HG02588 (cell line): ENCODE results near the gene PRDM16.

Source experiments
- ATAC-seq: cut with Tn5 transposase; IDR thresholded peaks from one replicate; pipeline ENCODE4 v1.9.1; 2021; ENCODE audit warnings: mild to moderate bottlenecking, moderate library complexity; ENCODE audit not compliant: unreplicated experiment

The PRDM16 gene

DNA sequence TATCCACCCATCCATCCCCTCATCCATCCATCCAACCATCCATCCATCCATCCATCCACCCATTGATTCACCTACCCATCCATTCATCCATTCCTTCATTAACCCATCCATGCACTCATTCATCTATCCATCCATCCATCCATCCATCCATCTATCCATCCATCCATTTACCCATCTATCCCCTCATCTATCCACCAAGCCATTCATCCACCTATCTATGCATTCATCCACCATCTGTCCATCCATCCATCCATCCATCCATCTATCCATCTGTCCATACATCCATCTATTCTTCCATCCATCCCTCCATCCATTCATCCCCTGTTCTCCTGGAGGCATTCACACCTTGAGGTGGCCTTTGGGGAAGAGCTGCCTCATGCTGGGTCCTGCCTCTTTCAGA lies 107.0 kb downstream of the PRDM16 start:
- ATAC-seq, result no peak

DNA sequence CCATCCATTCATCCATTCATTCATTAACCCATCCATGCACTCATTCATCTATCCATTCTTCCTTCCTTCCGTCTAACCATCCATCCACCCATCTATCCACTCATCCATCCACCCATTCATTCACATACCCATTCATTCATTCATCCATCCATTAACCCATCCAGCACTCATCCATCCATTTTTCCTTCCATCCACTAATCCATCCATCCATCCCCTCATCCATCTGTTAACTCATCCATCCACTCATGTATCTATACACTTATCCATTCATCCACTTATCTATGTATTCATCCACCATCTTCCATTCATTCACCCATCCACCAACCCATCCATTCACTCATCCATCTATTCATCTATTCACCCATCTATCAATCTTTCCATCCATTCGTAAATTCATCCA lies 107.8 kb downstream of the PRDM16 start:
- ATAC-seq, result no peak

DNA sequence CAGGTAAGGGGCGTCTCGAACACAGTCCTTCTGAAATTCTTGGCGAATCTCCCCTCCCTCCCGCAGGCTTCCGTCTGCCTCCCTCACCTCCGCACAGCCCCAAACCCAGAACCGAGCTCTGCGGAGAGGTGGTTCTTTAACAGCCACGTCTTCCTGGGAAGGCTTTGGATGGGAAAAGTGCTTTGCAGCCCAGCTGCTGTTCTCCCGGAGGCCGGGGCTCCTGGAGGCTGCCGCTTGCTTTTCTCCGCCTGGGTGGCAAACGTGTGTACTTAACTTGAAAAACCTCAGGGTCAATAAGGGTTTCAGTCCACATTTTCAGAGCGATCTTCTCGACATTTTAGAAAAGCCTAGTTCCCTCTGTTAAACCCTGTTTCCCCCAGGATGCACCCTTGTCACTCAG lies 109.3 kb downstream of the PRDM16 start:
- ATAC-seq, result no peak

DNA sequence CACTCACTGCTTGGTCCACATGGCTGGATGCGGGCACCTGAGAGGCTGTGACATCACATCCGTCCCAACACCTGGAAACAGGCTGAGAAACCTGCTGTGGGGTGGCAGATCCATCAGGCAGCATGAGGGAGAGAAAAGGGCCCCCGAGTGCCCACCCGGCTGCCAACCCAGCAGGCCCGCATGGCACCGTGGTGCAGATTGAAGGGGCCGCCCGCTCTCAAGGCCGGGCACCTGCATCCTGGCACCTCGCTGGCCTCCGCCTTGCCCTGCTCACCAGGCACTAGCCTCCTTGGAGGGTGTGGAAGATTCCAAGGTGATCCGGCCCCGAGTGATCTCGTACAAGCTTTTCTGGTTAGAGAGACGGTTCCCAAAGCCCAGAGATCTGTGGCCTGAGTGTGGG lies 110.5 kb downstream of the PRDM16 start:
- ATAC-seq, result no peak

DNA sequence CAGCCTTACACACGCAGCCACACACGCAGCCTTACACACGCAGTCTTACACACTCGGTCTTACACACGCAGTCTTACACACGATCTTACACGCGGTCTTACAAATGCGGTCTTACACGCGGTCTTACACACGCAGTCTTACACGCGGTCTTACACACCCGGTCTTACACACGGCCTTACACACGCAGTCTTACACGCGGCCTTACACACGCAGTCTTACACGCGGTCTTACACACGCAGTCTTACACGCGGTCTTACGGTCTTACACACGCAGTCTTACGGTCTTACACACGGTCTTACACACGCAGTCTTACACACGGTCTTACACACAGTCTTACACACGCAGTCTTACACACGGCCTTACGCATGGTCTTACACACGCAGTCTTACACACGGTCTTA lies 111.9 kb downstream of the PRDM16 start:
- ATAC-seq, result no peak

DNA sequence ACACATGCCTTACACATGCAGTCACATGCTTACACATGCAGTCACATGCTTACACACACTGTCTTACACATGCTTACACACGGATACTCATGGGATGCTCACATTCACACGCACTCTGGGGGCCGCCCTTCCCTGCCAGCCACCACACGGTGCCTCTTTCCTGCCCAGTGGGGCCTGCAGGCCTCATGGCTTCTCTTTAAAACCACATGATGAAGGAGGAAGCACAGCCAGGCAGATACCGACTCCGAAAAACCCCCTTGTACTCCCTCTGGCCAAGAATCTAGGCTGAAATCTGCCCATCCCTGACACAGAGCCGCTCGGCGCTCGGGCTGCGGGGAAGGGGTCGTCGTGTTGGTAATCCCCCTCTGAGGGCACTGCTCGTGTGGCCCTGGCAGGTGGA lies 113.0 kb downstream of the PRDM16 start:
- no peak for ATAC-seq

DNA sequence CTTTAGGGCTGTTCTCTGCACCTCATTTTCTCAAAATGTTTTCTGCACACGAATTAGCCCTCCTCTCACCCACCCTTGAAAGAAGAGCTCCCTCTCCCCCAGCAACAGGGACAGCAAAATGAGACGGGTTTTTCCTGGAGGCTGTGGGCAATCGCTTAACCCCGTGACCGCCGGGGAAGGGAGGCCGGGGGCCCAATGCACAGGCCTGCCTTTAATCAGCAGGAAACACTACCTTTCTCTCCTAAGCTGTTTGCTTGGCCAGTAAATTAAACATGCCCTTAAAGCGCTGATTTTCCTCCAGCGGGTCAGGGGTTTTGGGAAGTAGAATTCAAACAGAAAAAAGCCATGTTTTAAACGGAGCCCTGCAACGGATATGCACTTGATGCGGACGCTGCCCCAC lies 114.4 kb downstream of the PRDM16 start:
- ATAC-seq, result no peak

DNA sequence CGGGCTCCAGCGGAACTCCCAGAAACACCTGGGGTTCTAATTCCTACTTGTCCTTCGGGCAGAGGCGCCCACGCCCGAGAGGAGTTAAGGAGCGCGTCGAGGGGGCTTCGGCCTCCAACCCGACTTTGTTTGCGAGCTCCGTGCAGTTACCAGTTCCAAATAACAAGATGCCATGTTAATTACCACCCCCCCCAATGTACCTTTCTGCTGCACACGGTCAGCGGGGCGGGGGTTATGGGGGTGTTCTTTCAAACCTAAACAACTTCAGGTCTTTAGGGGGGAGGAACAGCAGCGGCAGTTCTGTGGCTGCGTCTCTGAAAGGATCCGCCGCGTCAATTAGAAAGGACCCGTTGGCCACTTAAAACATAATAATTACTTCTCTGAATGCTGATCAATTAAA lies 114.8 kb downstream of the PRDM16 start:
- no peak for ATAC-seq

DNA sequence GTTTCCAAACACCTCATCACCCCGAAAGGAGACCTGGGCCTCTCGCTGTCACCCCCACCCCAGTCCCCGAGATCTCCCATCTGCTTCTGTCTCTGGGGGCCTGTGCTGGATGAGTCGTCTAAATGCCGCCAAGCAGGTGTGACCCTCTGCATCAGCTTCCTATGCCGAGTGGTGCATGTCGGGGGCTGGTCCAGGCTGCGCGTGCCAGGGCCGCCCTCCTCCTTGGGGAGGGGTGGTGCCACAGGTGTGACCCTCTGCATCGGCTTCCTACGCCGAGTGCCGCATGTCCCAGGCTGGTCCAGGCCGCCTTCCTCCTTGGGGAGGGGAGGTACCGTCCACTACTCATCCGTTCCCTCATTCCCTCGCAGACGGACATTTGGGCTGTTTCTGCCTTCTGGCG lies 115.7 kb downstream of the PRDM16 start:
- no peak for ATAC-seq

DNA sequence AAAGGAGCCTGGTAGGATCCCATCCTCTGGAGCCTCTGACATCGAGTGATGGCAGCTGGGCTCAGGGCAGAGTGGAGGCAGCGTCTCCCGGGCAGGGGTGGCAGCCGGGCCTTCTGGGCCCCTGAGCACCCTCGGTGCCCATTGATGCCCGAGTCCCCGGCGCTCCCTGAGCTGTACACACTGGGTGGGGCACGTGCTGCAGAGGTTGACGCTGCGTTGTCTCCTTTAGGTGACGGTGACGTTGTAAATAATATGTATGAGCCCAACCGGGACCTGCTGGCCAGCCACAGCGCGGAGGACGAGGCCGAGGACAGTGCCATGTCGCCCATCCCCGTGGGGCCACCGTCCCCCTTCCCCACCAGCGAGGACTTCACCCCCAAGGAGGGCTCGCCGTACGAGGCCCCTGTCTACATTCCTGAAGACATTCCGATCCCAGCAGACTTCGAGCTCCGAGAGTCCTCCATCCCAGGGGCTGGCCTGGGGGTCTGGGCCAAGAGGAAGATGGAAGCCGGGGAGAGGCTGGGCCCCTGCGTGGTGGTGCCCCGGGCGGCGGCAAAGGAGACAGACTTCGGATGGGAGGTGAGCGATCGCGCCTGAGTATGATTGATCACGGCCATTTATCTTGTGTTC lies 117.0 kb downstream of the PRDM16 start:
- ATAC-seq, result no peak

DNA sequence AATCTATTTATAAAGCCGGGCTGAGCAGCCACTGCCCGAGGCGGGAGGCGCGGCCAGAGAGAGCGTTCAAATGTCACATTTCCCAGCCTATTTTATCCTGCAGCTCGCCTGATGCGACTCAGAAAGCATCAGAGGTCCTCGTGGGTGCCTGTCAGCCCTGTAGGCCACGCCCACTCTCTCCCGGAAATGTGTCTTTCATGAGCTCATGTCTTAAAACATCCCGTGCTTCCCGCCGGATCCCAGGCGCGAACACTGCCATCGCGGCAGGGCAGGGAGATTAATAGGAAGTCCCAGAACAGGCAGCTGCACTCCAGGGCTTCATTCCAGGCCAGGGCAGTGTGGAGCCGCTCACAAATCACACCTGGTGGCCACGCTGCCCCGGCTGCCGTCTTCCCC lies 117.5 kb downstream of the PRDM16 start:
- ATAC-seq, result no peak

DNA sequence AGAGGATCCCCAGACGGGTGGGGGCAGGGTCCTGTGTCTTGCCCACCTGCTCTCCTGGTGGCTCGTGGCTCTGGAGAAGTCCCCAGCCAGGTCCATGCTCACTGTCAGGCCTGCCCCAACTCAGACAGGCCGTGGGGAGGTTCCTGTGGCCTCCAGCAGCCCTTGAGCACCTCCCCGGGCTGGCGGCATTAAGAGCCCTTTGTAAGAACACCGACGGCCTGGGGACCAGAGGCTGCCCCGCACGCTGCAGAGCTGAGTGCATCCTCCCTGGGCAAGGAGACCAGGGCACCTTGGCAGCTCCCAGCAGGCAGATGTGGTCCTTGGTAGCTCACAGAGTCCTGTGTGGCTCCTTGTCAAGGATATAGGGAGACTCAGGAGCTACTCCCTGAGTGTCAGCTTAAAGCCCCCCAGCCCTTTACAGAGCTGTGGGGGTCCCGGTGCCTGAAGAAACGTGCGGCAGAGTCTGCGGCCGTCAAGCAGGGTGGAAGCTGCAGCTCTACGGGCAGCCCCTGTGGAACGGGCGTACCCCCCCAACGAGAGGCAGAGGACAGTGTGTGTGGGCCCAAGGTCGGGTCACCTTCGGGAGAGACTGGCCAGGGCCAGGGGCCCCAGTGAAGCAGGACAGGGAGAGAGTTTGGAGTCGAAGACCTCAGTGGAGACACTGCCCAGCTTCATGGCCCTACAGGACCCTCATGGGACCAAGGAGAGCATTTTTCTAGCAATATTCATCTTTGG lies 118.6 kb downstream of the PRDM16 start:
- no peak for ATAC-seq

DNA sequence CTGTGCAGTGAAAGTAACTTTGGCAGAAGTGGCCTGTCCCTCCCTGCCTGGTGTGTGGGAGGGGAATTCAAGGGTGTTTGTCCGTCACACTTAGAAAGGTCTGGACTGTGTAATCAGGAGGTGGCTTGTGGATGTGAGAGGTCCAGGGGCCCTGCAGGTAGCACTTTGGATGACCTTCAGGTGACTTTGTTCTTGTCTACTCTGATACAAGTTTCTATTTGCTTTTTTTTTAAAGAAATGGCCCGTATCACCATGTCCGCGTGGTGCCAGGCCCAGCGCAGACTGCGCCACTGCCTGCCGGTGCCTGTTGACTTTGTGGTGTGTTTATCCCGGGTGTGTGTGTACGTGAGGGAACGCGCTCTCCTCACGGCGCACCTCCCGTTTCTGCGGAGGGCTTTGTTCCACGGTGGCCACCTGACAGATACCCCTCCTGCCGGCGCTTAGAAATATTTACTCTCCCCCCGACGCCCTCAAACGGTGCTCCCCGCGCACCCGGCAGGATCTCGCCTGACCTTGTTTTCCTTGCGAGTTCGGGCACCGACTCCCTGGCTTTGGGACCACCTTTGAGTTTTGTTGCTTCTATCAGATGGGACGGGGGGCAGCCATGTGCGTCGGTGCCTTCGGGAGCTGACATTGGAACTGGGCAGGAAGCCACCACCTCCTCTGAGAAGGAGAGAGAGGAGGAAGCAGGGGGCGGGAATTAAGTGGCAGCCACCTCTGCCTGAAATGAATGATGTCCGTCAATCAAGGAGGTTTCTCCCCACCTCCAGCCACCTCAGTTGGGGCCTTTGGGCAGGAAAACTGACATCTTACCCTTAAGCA lies 119.4 kb downstream of the PRDM16 start:
- no peak for ATAC-seq

DNA sequence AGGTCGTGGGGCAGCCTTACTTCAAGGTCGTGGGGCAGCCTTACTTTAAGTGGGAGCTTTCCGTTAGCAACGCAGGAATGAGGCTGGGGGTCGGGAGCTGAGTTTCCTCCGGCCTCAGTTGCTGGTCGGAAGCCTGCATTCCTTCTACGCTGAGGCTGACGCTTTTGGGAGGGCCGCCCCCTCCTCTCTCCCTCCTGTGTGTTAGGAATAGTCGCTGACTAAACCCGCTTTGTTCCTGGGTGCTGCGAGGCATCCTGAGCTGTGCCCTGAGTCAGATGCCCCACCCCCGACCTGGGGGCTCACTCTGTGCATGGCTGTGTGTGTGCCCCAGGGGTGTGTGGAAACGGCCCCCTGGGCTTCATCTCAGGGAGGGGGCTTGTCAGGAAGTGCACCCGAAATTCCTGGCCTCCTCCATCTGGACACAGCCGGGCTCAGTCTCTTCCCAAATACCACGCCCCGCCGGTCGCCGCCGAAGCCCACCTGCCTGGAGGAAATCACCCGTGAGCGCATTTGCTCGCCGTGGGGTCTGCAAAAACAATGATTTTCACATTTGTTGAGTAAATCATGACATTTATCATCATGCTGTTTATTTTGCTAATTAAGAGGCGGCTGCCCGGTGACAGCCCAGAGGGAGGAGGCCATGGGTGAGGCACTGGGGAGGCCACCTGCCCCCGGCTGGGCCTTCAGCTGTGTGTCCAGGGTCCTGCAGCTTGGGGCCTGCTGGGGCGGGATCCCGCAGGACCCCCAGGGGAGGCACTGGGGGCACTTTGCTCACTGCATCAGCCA lies 121.4 kb downstream of the PRDM16 start:
- no peak for ATAC-seq

DNA sequence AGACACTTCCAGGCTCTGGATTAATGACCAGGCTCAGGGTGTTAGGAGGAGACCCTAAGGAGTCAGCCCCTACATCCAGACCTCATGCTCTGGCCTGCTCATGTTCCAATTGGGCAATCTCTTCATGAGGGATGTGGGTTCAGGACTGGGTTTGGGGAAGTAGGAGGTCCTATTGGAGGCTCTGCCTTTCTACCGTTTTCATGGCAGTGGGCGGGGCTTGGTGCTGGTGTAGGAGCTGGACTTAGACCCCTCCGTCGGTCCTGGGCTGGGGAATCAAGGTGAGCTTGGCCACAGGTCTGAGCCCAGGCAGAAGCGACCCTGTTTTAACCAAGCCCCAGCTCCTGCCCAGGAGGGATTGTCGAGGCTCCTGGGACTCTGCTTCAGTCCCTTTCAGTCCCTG lies 123.4 kb downstream of the PRDM16 start:
- no peak for ATAC-seq

DNA sequence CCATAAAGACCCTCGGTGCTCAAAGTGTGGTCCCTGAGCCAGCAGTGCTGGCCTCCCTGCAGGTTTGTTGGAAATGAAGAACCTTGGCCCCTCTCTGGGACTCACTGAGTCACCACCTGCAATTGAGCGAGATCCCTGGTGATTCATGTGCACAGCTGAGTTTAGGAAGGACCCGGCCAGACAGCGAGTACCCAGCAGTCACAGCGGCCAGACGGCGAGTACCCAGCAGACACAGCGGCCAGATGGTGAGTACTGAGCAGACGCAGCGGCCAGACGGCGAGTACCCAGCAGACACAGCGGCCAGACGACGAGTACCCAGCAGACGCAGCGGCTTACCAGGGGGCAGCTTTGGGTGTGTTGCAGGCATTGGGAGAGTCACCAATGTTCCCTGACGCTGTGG lies 123.8 kb downstream of the PRDM16 start:
- ATAC-seq, result no peak

DNA sequence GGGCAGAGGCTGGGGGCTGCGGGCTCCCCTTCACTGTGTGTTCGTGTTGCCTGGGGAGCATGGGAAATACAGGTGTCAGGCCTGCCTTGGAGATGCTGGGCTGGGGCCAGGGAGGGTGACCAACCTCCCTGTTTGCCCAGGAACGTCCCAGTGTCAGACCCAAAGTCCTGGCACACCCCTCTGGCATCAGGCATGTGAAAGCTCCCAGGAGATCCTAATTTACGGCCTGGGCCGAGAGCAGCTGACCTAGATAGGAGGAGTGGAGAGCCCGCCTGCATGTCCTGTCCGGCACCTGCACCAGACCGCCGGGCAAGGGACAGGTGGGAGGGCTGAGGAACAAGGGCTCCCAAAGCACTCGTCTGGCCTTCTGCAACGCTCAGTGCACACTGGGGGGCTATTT lies 124.8 kb downstream of the PRDM16 start:
- no peak for ATAC-seq

DNA sequence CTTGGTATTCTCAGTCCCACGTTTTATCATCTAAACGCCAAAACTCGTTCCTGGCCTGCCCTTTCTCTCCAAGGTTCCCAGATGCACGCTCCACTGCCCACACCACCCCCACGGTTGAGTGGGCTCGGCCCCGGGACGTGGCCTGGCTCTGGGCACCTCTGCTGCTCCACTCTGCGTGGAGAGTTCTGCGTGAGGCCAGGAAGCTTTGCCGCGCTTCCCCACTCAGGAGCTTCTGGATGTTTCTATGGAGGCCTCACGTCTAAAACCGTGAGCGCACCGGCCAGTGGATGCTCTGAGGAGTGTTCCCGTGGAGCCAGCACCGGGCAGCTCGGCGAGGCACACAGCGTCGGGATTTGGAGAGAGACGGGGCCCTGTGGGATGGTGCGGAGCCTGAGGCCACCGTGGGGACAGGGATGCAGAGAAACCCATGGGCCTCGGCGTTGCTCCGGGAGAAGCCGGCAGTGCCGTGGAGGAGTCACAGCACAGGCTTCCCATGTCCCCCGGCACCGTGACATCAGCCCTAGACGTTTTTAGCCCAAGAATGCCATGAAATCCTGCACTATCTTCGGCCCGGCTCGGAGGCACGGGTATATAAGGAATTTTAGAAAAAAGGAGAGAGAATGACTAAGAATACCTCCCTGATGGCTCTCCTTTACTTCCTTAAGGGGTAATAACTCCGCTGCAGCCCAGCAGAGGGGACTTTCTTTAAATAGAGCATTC lies 125.9 kb downstream of the PRDM16 start:
- ATAC-seq, result no peak

DNA sequence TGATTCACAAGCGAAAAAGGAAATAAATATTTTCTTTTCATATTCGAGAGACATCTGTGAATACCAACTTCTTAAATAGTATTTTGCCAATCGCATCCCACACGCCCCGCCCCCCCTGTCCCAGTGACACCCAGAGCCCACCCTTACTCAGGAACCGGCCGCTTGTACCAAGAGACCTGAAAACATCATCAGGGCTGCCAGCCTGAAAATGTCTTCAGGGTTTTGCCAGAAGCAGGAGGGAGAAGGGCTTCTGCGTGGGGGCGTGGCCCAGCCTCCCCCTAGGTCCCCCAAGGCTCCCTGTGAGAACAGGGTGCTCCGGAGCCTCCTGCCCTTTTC lies 126.4 kb downstream of the PRDM16 start:
- ATAC-seq, result no peak

DNA sequence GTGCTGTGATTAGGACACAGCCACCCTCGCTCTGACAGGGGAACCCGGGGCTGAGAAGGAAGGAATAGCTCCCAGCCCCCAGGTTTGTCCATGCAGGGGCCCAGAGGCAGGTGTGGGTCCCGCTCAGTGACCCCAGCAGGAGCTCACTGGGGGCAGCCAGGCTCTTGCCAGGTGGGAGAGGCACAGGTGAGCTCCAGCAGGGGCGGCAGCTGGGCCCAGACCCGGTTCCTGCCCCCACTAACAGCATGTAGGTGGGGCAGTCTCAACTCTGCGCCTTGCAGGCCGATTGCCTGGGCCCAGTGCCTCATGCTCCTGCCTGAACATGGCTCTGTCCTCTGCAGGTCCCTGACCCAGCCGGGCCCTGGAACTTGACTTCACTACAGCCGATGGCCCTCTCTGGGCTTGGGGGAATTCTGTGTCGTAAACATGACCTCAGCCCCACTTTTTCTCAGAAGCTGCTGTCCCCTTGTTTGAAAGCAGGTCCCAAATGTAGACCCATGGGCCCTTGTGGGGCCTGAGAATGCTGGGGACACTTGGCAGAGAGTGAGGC lies 127.0 kb downstream of the PRDM16 start:
- no peak for ATAC-seq
